Measurements from ENCODE around the gene CLTA. TPM values are rescaled to one million over a fixed set of nuclear protein-coding genes. Genes with fewer than 3 reads are reported as not detected.

CLTA gene
- total and polyA plus RNA-seq, 11 donors = 40.8 to 139 (median 61.8) TPM

GRCh38 chr9:36148311-36149051 lies 42.2 kb upstream of the CLTA start:
- WGBS, 4 donors = 59 to 60% (median 59%) methylated on average over 8 to 14 of the region's 14 CpGs

DNA sequence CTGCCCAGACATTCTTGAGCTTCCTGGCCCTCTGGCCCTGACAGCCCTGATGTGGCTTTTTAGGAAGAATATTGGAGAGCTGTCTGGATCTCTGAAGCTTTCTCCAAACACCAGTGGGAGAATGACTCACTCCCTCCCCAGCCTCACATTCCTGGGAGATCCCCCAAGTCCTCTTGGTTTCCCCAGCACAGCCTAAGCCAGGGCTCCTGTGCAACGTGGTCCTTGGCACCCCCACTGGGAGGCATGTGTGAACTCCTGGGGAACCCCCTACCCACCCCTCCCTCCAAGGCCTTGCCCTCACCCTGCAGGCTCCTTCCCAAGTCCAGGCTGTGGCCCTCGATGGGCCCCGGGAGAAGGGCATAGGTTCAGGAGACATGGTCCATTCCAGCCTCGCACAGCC lies 41.5 kb upstream of the CLTA start:
- DNase-seq = peak in 1 of 5 donors; percentile 44
- ATAC-seq = peak in 1 of 4 donors; percentile 42
- H3K27me3 ChIP-seq = no peaks in the 10 kb centered on the region
- H3K36me3 ChIP-seq = peaks cover 0 to 26% (median 0%) of the 10 kb centered on the region in 9 donors
- peaks cover 0 to 99% (median 29%) of the 10 kb centered on the region in 12 donors for H3K4me1 ChIP-seq
- intact Hi-C loops (cut with DNase I) = no loop called here
- 75 to 81% (median 77%) methylated on average over 4 of the region's 4 CpGs for WGBS, 4 donors
- peaks cover 0 to 6% (median 0%) of the 10 kb centered on the region in 12 donors for H3K9me3 ChIP-seq
- TF ChIP-seq POLR2A (IDR thresholded peaks at IDR 0.05) (no peak), CTCF (IDR thresholded peaks at IDR 0.05) (no peak)
- no peak overlapping the region for H3K4me3 ChIP-seq
- H3K27ac ChIP-seq = peak overlapping the region in 8 of 12 donors; percentile 26 to 93 (median 54)

More at GRCh38 chr9:36148311-36149051, 42.2 kb upstream of the CLTA start:
- DNase-seq (peak; percentile 89 to 97 (median 96)), ATAC-seq (peak; percentile 74 to 93 (median 88))
- Histone ChIP-seq H3K9me3 (peaks cover 0 to 6% (median 0%) of the 10 kb centered on the region in 12 donors), H3K36me3 (peaks cover 0 to 26% (median 0%) of the 10 kb centered on the region in 9 donors), H3K27ac (peak overlapping the region in 9 of 12 donors; percentile 26 to 93 (median 63)), H3K4me3 (no peak overlapping the region), H3K4me1 (peaks cover 0 to 100% (median 27%) of the 10 kb centered on the region in 12 donors), H3K27me3 (no peaks in the 10 kb centered on the region)
- intact Hi-C loops (cut with DNase I) = no loop called here
- TF ChIP-seq CTCF (IDR thresholded peaks at IDR 0.05) (no peak), POLR2A (IDR thresholded peaks at IDR 0.05) (no peak)

DNA sequence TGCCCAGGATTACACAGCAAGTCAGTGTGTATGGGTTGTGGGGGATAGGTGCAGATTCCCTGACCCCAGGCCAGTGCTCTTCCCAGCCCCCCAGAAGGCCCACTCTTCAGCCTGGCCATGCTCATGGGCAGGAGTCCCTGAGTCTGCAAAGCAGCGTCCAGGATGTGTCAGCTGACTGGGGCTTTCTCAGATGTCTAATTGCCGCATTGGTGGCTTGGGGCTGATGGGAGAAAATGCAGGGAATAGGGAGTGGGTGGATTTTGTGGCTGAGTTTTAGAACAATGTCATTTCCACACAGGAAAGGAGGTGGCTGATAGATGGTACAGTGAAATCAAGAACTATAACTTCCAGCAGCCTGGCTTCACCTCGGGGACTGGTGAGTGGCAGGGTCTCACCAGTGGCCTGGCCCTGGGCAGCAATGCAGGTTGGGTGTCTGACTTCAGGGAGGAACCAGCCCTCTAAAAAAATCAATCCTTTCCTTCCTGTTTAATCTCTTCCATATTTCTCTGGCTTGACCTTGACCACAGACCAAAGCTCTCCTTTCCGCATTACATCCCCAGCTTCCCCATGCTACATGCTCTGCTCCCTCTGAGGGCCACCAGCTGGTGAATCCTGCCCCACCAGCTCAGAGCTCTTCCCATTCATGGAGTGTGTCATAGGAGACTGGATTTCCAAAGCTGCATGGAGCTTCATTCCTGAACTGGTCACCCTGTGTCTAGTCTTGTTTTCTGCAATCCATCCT lies 40.0 kb upstream of the CLTA start:
- Histone ChIP-seq H3K27me3 (no peaks in the 10 kb centered on the region), H3K4me1 (peaks cover 0 to 99% (median 37%) of the 10 kb centered on the region in 12 donors), H3K9me3 (peaks cover 0 to 5% (median 0%) of the 10 kb centered on the region in 12 donors), H3K4me3 (peak overlapping the region in 1 of 12 donors; percentile 37), H3K36me3 (peaks cover 0 to 23% (median 0%) of the 10 kb centered on the region in 9 donors), H3K27ac (peak overlapping the region in 11 of 12 donors; percentile 47 to 93 (median 66))
- 66 to 74% (median 68%) methylated on average over 4 of the region's 4 CpGs for WGBS, 4 donors
- TF ChIP-seq POLR2A (IDR thresholded peaks at IDR 0.05) (no peak), CTCF (IDR thresholded peaks at IDR 0.05) (no peak)
- no peak for DNase-seq
- ATAC-seq = no peak
- intact Hi-C loops (cut with DNase I) = no loop called here

All from heart left ventricle (tissue), 16 donors.